AG04450 (cell line): ENCODE results near the gene SFMBT2. TPM values are rescaled to one million over a fixed set of nuclear protein-coding genes. Genes with fewer than 3 reads are reported as not detected.

Experiments used
- CTCF ChIA-PET: fragments of 300-600, 350-600 bp; formaldehyde crosslinking; extraction: SDS; loops from one replicate; lab custom pipeline; 2022; ENCODE audit warnings: antibody characterized with exemption, inconsistent platforms; lab: Charles Lee
- POLR2A ChIA-PET: fragments of 350-600 bp; formaldehyde crosslinking; extraction: SDS; loops from one replicate; lab custom pipeline; 2021; ENCODE audit warnings: antibody characterized with exemption, inconsistent platforms; lab: Yijun Ruan, JAX
- DNase-seq: peaks from one replicate; pipeline ENCODE4 v3.0.0-alpha.2; 2011; ENCODE audit warnings: low read depth, low spot score
- H3K27ac ChIP-seq: one replicate; pipeline ENCODE4 v1.5.1; 2012; ENCODE audit warnings: low read depth, low read length, control low read depth
- H3K27me3 ChIP-seq: one replicate; pipeline ENCODE4 v1.6.0; 2012; ENCODE audit warnings: low read length; ENCODE audit not compliant: control insufficient read depth, insufficient read depth
- H3K4me3 ChIP-seq: 2 replicates; pipeline ENCODE4 v1.5.1; 2011; ENCODE audit warnings: mild to moderate bottlenecking, low read depth, low read length, control low read depth
- H3K9me3 ChIP-seq: 2 replicates; pipeline ENCODE4 v1.5.1; 2012; ENCODE audit warnings: low read length; ENCODE audit not compliant: control insufficient read depth, insufficient read depth
- CTCF ChIP-seq: IDR thresholded peaks from 2 replicates; pipeline ENCODE4 v1.5.1; 2011; ENCODE audit warnings: low read depth, low read length, control low read depth, inconsistent platforms
- polyA plus RNA-seq: library from polyadenylated mRNA; depleted of rRNA; stranded (reverse); fragments of >200 nt; gene quantifications from 2 replicates; pipeline ENCODE4 v1.2.3, GENCODE V29; 2011

The SFMBT2 gene
- polyA plus RNA-seq, 1 experiment, result 1.4 TPM

GRCh38 chr10:7310076-7310475, 100.8 kb downstream of the SFMBT2 start:
- no peak for DNase-seq
- ChIA-PET POLR2A (no interaction called here), CTCF (no interaction called here)
- H3K9me3 ChIP-seq, result no peaks in the 10 kb centered on the region; the same call in 1 of the 2 replicates
- H3K27ac ChIP-seq, result no peak overlapping the region
- no peak overlapping the region for H3K4me3 ChIP-seq
- TF ChIP-seq CTCF, result no peak
- no peaks in the 10 kb centered on the region for H3K27me3 ChIP-seq

- TF ChIP-seq CTCF, result no peak
- Histone ChIP-seq H3K9me3 (no peaks in the 10 kb centered on the region; the same call in 1 of the 2 replicates), H3K27ac (no peak overlapping the region), H3K27me3 (no peaks in the 10 kb centered on the region), H3K4me3 (no peak overlapping the region)
- ChIA-PET CTCF (no interaction called here), POLR2A (no interaction called here)
- DNase-seq, result no peak
Measured at GRCh38 chr10:7308826-7309225, 102.0 kb downstream of the SFMBT2 start.

- Histone ChIP-seq H3K9me3 (no peaks in the 10 kb centered on the region; the same call in 1 of the 2 replicates), H3K4me3 (no peak overlapping the region), H3K27me3 (no peaks in the 10 kb centered on the region), H3K27ac (no peak overlapping the region)
- DNase-seq, result no peak
- ChIA-PET POLR2A (no interaction called here), CTCF (no interaction called here)
- TF ChIP-seq CTCF, result no peak
Measured at GRCh38 chr10:7306616-7307015, 104.2 kb downstream of the SFMBT2 start.

- ChIA-PET POLR2A (no interaction called here), CTCF (no interaction called here)
- Histone ChIP-seq H3K4me3 (no peak overlapping the region), H3K9me3 (no peaks in the 10 kb centered on the region; the same call in none of the 2 replicates), H3K27ac (no peak overlapping the region), H3K27me3 (no peaks in the 10 kb centered on the region)
- DNase-seq, result no peak
- TF ChIP-seq CTCF, result no peak
Measured at GRCh38 chr10:7306147-7306546, 104.7 kb downstream of the SFMBT2 start.

GRCh38 chr10:7305053-7305452, 105.8 kb downstream of the SFMBT2 start:
- CTCF ChIA-PET, result no interaction called here

More at GRCh38 chr10:7305053-7305452, 105.8 kb downstream of the SFMBT2 start:
- no peaks in the 10 kb centered on the region for H3K27me3 ChIP-seq
- no peak for DNase-seq
- POLR2A ChIA-PET, result no interaction called here
- no peak overlapping the region for H3K4me3 ChIP-seq
- no peak overlapping the region for H3K27ac ChIP-seq
- TF ChIP-seq CTCF, result no peak
- H3K9me3 ChIP-seq, result no peaks in the 10 kb centered on the region; the same call in none of the 2 replicates
